Epithelial cell of esophagus (primary cell): Measurements from ENCODE around the gene CFAP298.
A peak's percentile ranks its signal among the peaks of the same experiment; 100 is the strongest.

Source experiments
- DNase-seq: peaks from one replicate; pipeline ENCODE4 v3.0.0; 2010; ENCODE audit warnings: low read depth
- H3K4me3 ChIP-seq: 2 replicates; pipeline ENCODE4 v1.5.1; 2011; ENCODE audit warnings: mild to moderate bottlenecking, low read length, control low read depth
- TF ChIP-seq, protein P1 (sequence below): IDR thresholded peaks from 2 replicates; pipeline ENCODE4 v1.5.1; 2011; ENCODE audit warnings: low read depth, mild to moderate bottlenecking, low read length, control low read depth, inconsistent platforms; ENCODE audit not compliant: insufficient read depth; ENCODE audit errors: missing control alignments

CFAP298 gene

DNA sequence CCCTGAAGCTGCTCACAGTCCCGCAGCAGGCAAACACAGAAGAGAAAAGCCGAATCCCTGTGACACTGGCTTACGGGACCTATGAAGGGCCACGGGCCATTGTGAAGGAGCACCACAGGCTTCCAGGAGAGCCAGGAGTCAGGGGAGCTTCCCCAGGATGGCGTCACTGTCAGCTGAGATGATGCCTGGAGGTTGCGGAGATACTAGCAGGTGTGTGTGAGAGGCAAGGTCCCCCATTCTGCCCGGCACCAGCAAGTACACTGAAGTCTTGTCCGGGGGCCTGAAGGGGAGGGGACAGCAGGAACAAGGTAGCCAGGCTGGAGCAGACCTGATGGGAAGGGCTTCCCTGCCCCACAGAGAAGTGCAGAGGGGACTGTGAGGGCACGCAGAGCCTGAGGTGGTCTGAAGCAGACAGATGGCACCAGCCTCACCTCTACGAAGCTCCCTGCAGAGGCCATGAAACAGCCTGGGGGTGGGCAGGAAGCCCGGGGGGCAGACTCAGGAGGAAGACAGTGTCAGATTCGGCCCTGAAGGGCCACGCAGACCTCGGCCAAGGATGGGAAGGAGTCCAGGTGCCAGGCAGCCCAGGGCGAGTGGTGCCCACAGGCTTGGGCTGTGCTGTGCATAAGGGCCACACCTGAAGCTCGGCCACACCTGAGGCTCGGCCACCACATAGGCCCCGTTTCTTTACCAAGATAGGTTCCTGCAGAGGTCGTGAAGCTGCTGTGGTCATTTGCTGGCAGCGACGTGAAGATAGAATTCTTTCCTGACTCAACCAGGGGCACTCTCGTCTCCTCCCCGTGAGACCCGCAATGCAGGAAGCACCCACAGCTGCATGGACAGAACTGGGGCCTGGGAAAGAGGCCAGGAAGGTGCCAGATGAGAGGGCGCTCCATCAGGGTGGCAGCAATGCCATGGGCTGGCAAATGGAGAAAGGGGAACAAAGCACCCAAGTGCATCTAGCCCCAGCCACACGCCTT lies 36.9 kb downstream of the CFAP298 start:
- H3K4me3 ChIP-seq: no peak overlapping the region
- no peak for DNase-seq
- TF ChIP-seq, protein P1, sequence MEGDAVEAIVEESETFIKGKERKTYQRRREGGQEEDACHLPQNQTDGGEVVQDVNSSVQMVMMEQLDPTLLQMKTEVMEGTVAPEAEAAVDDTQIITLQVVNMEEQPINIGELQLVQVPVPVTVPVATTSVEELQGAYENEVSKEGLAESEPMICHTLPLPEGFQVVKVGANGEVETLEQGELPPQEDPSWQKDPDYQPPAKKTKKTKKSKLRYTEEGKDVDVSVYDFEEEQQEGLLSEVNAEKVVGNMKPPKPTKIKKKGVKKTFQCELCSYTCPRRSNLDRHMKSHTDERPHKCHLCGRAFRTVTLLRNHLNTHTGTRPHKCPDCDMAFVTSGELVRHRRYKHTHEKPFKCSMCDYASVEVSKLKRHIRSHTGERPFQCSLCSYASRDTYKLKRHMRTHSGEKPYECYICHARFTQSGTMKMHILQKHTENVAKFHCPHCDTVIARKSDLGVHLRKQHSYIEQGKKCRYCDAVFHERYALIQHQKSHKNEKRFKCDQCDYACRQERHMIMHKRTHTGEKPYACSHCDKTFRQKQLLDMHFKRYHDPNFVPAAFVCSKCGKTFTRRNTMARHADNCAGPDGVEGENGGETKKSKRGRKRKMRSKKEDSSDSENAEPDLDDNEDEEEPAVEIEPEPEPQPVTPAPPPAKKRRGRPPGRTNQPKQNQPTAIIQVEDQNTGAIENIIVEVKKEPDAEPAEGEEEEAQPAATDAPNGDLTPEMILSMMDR: no peak

DNA sequence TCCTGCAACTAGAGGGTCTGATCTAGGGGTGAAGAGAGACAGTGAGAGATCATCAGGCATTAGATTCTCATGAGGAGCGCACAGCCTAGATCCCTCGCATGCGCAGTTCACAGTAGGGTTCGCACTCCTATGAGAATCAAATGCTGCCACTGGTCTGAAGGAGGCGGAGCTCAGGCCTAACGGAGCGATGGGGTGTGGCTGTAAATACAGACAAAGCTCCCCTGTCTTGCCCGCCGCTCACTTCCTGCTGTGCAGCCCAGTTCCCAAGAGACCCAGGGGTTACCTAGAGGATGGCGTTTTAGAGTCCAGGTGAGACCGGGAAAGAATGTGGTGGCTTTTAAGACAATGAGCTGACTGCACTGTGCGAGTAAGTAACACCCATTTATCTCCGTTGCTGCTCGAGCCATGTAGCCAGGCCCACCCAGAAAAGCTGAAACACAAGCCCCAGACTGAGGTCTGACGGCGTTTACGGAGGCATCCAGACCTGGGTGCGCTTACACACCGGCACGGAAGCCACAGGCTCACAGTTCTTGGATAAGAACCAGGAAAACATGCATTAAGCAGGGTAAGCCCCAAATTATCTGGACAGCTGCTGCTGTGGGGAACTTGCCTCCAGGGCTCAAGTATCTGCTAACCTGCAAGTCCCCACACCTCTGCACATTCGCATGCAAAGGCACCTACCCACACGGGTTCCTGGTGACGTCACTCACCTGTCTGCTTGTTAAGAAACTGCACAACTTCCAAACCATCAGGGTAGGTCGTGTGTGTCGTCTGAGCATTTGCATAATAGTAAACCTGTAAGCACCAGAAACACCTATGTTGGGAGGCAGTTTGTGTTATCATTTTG lies 39.4 kb downstream of the CFAP298 start:
- DNase-seq: peak; percentile 77
- TF ChIP-seq, protein P1: no peak
- peak overlapping the region; percentile 15 for H3K4me3 ChIP-seq

DNA sequence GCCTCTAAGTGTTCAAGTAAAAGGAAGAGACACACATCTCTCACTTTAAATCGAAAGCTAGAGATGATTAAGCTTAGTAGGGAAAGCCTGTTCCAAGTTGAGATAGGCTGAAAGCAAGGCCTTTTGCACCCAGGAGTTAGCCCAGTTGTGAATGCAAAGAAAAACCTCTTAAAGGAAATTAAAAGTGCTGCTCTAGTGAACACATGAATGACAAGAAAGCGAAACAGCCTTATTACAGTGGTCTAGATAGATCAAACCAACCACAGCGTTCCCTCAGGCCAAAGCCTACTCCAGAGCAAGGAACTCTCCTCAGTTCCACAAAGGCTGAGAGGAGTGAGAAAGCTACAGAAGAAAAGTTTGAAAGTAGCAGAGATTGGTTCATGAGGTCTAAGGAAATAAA lies 41.7 kb downstream of the CFAP298 start:
- TF ChIP-seq, protein P1: no peak
- H3K4me3 ChIP-seq: no peak overlapping the region
- DNase-seq: no peak

DNA sequence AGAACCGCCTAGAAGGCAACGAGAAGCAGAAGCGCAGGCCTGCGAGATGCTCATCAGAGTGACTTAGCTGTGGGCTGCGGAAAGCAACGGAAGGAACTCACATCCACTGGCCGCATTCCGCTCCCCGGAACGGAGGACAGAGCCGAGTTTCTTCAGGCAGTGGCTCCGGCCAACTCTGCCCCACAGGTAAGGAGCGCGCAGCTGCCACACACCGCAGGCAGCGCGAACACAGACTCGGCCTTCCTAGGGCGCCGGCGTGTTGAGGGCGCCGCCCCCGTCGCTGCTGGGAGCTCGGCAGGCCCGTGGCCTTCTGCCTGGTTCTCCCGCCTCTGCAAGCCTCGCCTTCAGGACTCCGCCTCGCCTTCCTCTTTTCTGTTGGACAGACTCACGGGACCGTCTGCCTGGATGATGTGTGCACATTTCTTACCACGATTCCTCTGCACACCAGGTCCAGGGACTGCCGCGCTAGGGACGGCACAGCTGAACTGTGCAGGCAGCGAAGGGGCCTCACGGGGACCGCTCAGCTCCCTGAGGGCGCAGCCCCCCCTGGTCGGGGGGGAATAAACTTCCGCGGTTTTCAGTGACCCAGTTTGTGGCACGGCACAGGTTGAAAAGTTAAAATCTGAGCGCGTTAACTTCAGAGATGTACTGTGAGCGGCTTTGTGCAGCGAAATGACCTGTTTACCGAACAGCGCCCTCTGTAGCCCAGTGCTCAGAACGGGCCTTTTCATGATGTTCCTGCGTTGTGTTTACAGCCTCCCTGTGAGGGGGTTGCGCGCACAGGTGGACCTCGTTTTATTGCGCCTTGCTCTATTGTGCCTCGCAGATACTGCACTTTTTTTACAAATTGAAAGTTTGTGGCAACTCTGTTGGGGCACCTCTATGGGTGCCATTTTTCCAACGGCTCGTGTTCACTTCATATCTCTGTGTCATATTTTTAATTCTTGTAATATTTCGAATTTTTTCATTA lies 42.6 kb downstream of the CFAP298 start:
- TF ChIP-seq, protein P1: peak; percentile 86
- H3K4me3 ChIP-seq: peak overlapping the region; percentile 57
- peak; percentile 82 for DNase-seq

DNA sequence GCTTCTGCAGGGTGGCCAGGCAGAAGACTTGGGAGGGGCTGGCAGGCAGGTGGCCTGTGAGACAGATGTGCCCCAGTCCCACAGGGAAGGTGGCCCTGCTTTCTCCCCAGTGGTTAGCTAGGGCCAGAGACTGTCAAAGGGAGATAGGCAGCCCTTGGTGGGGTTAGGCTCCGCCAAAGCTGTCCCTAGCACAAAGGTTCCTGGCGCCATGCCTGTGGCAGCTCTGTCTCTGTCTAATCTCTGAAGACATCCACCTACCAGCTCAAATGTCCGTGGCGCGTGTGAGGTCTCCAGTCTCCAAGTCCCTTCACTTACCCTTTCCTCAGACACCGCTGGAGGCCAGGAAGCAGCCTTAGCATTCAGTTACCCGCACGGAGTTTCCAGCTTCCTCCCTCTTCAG lies 44.6 kb downstream of the CFAP298 start:
- DNase-seq: no peak
- TF ChIP-seq, protein P1: no peak
- no peak overlapping the region for H3K4me3 ChIP-seq
